Activated CD4-positive, alpha-beta T cell treated with anti-CD3 and anti-CD28 coated beads, Interleukin-10, Interleukin-2, amounts not matched to agents 100 ng/mL and 50 ng/mL, durations not matched to agents 16 hours and 8 hours (primary cell): ENCODE data around the gene SMARCD3.

ENCODE experiments used
- DNase-seq: peaks from one replicate; pipeline ENCODE4 v3.0.0-alpha.2; 2020

Gene SMARCD3

DNA sequence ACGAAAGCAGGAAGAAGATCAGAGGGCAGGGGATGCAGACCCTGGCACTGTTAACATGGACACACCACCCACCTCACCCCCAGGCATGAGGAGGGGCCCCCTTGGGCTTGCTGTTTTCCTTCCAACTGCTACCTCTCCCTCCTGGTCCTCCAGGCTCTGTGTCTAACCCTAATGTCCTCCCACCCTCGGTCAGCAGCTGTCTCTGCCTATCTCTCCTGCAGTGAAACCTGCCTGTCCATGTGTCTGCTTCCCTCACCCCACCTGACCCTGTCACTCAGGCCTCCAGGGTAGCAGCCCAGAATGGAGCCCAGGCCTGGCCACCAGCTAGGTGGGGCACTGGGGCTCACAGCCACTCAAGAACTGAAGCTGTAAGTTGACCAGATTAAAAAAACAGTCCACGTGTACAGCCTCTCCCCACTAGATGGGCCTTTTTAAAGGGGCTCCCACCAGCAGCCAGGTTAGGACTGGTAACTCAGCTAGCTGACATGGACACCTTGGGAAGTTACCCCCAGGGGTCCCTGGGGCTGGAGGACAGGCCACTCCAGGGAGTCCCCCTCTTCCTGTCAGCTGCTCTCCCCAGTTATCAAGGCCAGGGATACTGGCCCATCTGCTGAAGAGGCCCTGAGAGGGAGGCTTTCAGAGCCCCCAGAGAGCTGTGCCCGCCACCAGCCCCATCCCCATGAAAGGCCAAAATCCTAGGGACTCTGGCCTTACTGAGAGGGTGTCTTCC is 1.5 kb downstream of the SMARCD3 start:
- no peak for DNase-seq

DNA sequence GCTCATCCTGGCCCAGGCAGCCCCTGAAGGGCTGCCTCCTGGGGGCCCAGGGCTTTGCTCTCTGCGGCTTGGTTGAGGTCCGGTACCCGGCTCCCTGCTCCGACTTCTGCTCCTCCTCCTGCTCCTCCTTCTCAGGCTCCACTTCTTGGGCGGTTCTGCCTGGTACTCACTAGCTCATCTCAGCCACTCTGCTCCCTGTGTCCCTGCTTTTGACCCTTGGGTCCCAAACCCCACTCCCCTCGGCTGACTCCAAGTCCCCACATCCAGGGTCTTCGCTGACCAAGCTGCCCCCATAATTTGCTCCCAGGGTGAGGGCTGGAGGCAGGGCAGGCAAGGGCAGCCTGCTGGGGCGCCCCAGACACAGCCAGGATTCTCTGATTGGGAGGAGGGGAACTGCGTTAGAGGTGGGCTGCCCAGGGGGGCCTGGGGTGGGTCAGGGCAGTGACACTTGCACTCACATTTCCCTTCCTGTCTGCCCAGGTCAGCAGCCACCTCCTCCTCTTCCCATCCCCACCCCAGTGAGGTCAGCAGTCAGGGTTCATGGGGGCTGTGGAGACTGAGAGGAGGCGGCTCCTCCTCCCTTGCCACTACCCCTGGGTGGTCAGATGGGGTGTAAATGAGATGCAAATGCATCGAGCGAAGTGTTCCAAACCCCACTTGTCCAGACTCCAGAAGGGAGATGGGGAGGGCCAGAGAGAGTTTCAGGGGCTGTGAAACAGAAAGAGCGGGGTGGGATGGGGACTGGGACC is 2.2 kb downstream of the SMARCD3 start:
- DNase-seq = no peak

DNA sequence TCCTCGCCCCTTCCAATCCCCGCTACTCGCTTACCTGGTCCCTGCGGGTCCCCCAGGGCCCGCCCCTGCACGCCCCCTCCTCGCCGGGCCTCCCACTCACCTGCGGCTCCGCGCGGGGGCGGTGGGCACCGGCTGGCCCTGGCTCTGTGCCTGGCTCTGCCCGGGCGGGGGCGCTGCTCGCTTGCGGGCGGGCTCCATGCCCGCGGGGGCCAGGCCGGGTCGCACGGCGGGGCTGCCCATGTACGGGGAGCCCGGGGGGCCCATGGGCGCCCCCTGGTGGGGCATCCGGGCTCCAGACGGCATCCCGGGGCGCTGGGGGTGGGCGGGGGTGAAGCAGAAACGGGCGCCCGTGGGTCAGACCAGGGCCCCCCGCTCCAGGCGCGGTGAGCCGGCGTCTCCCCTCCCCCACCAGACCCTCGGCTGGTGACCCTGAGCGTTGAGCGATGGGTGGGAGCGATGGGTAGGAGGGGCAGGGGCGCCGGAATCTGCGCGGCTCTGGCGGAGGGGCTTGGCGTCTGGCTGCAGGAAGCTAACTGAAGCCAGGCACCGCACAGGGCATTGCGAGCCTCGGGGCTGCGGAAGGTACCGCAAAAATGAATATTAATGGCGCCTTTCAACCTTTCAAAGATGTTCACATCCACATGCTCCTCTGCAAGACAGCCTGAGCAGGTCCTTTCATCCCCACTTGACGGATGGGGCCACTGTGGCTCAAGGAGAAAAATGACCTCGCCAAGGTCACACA is 3.0 kb downstream of the SMARCD3 start:
- peak; percentile 70 for DNase-seq

DNA sequence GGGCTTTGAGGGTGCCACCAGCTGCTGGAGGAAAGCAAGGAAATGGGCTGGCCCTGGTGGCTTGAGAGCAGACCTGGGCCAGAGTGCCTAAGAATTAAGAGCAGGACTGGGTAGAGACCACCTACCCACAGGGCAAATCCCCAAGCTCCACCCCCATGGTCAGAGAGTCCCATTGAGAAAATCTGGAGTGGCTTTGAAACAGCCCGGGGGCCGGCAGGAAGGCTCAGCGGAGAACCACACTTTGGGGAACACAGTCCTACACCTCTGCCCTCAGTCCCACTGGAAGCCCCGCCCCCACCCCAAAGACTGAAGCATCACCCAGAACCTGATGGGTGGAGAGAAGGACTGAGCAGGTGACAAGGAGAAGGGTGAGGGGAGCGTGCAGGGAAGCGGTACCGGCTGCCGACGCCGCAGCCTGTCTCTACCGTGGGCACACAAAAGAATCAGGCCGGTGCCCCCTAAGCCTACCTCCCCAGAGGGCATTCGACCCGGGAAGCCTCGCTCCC is 3.6 kb downstream of the SMARCD3 start:
- DNase-seq = no peak

DNA sequence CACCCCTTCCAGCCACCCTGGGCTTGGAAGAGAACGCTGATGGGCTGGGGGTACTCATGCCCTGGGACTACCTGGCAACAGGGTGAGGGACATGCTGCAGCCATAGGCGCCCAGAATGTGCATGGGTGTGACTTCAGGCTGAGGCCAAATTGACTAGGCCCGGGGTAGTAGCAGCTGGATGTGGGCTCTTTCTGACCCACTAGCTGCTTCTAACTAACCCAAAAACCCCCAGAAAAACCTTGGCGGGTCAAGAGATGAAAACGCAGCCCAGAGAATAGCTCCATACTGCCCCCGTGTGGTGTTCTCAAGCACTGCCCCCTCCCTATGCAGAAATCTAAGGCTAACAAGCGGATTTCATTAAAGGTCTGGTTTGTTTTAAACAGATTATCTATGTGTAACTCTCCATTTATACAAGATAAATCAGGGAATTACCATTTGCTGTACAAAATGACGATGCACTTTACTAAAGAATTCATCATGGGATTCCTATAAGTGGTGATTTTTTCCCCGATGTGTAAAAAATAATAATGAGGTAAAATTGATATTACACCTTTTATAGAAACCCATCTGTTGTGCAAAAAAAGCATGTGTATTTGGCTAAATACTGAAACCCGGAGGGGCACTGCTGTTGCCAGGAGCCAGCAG is 4.2 kb downstream of the SMARCD3 start:
- DNase-seq = peak; percentile 70

DNA sequence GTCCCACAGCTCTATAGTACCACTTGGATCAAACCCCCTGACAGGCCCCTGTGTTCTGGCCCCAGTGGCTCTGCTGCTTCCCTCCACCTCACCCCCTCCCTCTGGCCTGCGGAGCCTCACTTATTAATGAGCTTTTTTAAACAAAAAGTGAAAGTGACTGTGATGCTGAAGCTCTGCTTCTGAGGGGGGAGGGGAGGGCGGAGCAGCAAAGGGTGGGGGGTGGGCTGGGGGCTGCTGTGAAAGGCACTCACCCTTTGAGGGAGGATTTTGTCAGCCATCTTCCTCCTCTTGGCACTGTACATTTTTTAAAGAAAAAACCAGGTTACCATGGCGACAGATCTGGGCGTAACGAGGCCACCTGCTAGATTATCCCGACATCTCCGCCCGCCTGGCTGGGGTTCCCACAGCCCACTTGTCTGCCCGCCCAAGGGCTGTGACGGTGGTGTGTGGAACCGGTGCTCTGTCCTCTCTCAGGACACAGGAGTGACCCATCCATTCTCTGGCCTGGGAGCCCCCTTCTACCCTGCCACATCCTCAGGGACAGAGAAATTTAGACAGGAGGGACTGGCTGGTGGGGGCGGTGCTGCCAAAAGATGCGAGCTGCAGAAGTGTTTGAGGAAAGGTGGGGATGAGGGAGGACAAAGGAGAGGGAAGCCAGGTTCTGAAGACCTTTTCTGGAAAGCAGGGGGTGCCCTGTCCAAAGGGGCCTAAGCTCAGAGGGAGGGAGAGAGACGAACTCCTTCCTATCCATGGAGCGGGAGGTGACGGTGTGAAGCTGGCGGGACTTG is 4.9 kb downstream of the SMARCD3 start:
- DNase-seq = peak; percentile 45

DNA sequence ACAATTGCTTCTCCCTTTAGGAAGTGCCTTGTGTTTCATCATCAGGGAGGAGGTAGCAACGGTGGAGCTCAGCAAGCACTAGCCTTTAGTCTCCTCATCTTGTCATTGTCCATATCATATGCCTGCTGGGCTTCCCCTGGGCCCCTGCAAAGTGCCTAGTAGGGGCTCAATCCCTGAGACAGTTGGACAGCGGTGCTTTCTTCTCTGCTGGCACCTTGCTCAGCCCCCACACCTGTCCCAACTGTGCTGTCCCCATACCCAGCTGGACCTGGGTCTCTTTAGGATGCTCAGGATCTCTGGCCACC is 5.5 kb downstream of the SMARCD3 start:
- no peak for DNase-seq

DNA sequence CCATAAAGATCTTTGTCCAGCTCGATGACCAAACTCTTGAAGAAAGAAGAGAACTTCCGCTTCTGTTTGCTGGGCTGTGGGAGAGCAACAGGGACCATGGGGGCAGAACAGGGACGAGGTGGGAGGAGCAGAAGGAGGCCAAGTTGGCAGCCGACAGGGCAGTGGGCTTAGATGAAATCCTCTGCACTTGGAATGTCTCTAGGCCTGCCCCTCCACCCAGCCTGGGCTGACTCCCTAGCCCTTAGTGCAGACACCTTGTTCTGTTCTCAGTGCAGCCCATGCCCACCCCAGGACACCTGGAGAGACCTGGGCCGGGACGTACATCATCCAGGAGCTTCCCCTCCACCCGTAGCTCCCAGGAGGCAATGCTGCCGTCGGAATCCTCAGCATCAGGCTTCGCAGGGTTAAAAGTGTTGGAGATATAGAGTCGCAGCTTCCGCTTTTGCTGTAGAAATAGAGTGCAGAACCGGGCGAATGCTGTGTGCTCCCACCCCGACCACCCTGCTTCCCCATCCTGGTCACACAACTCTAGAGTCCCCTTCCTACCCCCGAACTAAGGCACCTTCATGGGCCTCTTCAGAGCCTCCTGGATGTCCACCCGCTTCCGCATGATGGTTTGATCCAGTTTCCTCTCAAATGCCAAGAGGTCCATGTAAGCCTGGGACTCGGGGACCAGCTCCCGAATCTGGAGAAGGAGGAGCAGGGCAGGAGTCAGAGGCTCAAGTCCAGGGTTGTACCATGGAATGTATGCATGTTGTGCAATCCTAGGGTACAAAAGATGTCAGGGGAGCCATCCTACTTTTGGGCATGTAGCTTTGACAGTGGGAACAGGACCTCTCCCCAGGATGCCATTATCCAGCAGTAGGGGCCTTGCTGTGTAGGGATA is 6.1 kb downstream of the SMARCD3 start:
- no peak for DNase-seq

DNA sequence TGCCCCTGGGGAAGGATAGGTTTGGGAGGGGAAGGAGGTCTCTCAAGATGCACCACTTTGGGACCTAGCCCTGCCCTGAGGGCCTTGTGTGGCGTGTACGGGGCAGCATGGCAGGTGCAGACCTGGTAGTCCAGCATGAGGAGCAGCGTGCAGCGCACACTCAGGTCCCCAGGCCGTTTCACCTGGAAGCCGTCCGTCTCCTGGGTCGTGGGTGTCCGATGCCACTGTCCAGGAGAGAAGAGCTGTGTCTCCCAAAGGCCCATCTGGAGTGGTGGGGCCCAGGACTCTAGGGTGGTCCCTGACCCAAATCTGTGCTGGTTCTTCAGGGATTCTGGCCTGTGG is 6.8 kb downstream of the SMARCD3 start:
- no peak for DNase-seq

DNA sequence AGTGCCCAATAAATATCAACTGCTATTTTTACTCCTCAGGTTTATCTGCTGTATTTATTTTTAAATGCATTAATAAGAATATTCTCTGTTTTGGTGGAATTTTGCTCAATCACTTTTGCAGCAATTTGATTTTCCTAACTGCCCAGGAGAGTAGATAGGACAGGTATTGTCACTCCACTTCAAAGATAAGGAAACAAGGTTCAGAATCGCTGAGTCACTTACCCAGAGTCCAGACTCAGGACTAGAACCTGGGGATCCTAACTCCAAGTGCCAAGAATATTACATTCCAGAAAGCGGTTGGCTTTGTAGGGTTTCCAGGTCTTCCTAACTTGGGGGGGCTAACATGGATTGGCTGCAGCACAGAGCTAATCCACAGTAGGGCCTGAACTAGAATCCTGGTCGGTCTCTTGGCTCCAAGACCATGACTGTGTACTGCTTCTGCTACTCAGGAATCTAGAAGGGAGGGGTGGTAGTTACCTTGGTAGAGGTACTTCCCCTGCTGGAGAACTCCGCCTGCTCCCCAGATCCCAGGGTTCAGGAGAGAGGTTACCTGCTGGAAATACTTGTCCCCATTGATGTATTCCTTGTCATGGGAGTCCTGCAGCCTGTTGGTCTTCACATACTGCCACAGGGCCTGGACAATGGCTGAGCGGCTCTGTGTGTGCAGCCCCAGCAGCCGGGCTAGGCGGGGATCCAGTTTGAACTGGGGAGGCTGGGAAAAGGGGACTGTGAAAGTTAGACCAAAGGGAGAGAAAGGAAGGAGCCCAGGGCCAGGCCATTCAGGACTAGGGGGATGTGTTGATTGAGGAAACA is 7.3 kb downstream of the SMARCD3 start:
- no peak for DNase-seq

DNA sequence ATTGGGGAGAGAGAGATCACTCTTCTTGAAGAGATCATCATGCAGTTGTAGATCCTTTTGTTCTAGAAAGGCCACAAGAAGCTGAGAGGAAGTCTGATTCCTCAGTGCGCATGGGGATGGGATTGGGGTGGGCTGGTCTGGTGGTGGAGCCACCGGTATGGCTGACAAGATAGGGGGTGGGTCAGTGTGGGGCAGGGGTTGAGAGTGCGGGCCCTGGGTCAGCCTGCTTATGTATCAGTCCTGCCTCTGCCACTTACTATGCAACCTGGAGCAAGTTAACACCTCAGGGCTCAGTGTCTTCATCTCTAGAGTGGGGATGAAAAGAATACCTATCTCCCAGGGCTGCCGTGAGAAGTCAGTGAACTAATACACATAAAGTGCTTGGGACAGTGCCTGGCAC is 8.0 kb downstream of the SMARCD3 start:
- no peak for DNase-seq

DNA sequence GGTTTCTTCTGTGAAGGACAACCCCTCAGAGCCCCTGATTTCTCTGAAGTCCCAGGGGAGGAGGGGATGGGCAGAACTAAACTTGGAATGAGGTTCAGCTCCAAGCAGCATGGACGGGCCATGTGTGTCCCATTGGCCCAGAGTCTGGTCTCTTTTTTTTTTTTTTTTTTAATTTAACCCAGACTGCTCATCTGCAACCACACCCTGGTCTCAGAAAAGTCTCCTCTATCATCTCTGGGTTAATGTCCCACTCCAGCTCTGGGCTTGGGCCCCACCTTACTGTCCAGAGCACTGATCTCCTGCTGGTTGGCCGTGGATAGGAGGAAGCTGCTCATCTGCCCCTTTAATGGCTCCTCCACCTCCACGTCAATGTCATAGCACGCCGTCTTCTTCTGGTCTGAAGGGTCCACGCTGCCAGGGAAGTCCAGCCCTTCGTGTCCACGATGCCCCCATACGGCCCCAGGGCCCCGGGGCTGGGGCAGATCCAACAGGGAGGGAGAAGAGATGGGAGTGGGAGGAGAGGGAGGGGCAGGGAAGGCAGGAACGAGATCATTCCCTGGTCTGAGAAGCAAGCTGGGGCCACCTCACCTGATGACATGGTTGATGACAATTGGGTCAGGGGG is 8.5 kb downstream of the SMARCD3 start:
- no peak for DNase-seq

DNA sequence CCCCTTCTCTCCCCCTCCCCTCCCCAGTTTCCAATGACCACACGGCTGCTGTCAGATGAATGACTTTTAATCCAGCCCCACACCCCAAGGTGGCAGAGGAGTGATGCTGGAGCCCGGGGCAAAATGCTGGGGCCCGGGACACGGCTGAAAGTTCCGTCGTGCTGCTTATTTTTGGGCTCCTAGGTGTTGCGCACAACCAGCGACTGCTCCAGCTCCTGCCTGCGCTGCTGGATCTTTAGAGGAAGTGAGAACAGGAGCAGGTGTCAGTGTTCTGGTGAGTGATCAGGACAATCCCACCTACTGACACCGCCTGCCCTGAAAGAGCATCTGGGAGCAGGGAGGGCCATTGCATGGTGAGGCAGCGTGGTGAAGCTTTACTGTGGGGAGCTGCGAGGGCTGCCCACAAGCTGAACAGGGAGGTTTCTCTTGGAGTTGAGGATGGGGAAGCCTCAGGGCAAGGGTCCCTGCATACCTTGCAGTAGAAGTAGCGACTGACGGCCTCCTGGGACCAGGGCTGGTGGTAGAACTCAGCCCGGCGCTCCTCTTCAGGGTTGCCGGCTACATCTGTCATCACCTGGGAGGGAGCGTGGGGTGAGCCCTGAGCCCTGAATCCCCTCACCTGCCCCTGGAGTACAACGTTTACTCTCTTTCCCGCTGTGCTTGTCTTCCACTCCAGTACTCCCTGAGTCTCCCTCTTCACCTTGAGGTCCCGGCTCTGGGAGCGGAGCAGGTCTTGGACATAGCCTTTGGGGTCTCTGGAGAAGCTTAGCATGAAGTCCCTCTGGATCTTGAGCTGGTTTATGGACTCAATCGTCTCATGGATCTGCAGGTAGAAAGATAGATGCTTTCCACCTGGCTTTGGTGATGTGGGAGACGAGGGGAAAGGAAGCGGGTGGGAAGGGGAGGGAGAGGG is 9.3 kb downstream of the SMARCD3 start:
- DNase-seq = no peak

DNA sequence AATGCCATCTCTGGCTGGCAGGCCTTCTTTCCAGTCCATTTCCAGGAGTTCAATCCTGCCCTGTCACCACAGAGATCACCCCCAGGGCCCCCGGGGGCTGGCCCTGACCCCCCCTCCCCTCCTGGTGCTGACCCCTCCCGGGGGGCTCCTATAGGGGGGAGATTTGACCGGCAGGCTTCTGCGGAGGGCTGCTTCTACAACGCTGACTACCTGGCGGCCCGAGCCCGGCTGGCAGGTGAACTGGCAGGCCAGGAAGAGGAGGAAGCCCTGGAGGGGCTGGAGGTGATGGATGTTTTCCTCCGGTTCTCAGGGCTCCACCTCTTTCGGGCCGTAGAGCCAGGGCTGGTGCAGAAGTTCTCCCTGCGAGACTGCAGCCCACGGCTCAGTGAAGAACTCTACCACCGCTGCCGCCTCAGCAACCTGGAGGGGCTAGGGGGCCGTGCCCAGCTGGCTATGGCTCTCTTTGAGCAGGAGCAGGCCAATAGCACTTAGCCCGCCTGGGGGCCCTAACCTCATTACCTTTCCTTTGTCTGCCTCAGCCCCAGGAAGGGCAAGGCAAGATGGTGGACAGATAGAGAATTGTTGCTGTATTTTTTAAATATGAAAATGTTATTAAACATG is 10.2 kb downstream of the SMARCD3 start:
- no peak for DNase-seq

DNA sequence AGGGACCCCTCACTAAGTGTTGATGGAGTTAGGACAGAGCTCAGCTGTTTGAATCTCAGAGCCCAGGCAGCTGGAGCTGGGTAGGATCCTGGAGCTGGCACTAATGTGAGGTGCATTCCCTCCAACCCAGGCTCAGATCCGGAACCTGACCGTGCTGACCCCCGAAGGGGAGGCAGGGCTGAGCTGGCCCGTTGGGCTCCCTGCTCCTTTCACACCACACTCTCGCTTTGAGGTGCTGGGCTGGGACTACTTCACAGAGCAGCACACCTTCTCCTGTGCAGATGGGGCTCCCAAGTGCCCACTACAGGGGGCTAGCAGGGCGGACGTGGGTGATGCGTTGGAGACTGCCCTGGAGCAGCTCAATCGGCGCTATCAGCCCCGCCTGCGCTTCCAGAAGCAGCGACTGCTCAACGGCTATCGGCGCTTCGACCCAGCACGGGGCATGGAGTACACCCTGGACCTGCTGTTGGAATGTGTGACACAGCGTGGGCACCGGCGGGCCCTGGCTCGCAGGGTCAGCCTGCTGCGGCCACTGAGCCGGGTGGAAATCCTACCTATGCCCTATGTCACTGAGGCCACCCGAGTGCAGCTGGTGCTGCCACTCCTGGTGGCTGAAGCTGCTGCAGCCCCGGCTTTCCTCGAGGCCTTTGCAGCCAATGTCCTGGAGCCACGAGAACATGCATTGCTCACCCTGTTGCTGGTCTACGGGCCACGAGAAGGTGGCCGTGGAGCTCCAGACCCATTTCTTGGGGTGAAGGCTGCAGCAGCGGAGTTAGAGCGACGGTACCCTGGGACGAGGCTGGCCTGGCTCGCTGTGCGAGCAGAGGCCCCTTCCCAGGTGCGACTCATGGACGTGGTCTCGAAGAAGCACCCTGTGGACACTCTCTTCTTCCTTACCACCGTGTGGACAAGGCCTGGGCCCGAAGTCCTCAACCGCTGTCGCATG is 11.0 kb downstream of the SMARCD3 start:
- no peak for DNase-seq

DNA sequence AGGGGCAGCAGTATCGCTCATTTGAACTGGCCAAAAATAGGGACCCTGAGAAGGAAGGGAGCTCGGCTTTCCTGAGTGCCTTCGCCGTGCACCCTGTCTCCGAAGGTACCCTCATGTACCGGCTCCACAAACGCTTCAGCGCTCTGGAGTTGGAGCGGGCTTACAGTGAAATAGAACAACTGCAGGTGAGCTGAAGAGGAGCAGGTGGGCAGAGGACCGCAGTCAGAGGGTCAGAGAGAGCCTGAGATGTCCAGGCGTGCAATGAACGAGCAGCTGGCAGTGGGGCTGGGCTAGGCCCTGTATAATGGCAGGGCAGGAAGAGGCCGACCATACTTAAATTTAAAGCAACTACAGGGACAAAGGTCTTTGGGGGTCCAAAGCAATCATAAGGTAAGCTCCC is 12.1 kb downstream of the SMARCD3 start:
- DNase-seq = no peak

DNA sequence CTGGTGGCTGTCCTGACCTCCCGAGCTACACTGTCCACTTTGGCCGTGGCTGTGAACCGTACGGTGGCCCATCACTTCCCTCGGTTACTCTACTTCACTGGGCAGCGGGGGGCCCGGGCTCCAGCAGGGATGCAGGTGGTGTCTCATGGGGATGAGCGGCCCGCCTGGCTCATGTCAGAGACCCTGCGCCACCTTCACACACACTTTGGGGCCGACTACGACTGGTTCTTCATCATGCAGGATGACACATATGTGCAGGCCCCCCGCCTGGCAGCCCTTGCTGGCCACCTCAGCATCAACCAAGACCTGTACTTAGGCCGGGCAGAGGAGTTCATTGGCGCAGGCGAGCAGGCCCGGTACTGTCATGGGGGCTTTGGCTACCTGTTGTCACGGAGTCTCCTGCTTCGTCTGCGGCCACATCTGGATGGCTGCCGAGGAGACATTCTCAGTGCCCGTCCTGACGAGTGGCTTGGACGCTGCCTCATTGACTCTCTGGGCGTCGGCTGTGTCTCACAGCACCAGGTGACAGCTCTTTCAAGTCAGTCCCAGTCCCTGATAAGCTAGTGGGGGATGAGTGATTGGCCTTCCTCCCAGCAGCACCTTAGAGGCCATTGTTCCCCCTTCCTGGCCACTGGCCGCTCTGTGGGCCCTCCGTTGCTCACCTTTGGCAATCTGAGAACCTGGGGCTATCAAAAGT is 13.3 kb downstream of the SMARCD3 start:
- no peak for DNase-seq
